ENCODE measurements around the gene RASSF10.
"Not testable (repeated sequence)": the region's sequence is repeated elsewhere in the genome, so short reads cannot be mapped to it uniquely, and the experiment has no call there.

The RASSF10 gene

DNA sequence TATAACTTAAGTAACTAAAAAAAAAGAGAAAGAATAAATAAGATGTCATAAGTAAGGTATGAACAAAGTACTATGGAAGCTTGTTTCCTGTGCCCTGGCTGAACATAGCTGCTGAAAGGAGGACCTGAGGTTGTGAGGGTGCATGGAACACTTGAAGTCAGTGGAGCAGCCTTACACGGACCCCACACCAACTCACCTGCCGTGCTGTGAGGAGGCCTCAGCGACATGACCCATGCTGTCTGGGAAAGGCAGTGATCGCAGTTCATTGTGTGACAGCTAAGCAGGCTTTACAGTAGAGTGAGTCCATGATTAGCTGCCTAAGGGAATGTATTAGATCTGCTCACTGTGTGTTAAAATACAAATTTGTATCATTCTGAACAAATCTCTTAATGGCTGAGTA lies 17.6 kb downstream of the RASSF10 start:
- DNase-seq (ENCODE audit: low read depth) = no peak

DNA sequence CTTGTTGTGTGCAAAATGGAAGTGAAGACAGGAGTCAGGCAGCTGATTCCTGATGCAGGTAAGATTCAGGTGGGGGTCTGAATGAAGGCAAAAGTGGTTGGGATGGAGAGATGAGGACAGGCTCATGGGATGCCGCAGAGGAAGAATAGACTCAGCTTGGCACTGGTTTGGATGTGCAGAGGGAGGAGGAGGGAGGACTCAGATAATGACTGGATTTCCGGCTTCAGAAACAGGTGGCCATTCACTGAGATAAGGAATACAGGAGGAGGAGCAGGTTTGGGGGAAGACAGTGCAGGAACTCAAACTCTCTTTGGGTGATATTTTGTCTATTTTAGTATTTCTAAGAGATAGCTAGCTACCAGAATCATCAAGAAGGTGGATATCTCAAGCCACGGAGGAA lies 19.2 kb downstream of the RASSF10 start:
- DNase-seq (ENCODE audit: low read depth) = no peak

DNA sequence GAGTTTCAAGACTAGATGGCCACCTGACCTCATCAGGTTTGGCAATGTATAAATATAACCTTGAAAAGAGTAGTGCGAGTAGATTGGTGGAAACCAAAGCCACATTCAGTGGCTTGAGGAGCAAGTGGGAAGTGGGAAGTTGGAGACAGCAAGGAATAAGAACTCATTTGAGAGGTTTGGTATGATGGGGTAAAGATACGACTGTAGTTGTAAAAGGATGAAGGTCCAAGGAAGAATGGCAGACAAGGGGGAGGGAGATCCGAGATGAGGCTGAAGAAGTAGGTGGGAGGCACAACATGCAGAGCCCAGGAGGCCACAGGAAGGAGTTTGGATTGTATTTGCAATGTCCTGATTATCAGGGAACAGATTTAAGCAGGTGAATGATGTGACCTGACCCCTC lies 20.8 kb downstream of the RASSF10 start:
- DNase-seq (ENCODE audit: low read depth) = no peak

DNA sequence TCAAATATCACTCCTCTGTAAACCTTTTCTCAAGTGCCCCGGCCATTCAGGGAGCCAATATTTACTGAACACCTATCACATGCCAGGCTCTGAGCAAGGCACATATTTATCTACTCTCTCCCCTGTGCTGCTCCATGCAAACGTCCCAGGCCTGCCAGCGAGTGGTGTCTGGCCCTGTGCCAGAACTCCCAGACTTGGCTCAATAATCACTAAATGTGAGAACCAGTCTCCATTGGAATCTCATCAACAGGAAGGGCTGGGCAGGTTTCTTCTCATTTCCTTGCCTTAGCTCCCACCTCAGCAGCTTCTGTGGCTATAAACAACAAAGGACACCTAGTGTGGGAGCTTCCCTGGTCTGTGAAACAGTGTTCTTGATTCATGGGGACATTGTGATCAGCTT lies 21.7 kb downstream of the RASSF10 start:
- no peak for DNase-seq (ENCODE audit: low read depth)

DNA sequence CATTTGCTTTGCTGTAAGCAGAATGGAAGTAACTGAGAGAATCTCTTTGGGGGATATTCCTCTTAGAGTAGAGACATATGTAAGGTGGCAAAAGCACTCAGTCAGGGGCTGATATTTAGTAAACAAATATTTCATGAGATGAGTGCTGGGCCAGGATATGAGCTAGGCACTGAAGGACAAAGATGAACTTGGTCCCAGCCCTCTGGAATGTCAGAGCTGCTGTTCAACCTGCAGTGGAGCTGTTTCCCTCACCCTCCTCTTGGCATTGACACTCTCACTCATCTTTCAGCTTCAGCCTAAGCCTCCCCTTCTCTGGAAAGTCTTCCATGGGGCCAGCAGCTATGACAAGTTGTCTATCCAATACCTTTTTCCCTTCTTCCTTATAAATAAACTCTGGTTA lies 22.2 kb downstream of the RASSF10 start:
- DNase-seq (ENCODE audit: low read depth) = no peak

DNA sequence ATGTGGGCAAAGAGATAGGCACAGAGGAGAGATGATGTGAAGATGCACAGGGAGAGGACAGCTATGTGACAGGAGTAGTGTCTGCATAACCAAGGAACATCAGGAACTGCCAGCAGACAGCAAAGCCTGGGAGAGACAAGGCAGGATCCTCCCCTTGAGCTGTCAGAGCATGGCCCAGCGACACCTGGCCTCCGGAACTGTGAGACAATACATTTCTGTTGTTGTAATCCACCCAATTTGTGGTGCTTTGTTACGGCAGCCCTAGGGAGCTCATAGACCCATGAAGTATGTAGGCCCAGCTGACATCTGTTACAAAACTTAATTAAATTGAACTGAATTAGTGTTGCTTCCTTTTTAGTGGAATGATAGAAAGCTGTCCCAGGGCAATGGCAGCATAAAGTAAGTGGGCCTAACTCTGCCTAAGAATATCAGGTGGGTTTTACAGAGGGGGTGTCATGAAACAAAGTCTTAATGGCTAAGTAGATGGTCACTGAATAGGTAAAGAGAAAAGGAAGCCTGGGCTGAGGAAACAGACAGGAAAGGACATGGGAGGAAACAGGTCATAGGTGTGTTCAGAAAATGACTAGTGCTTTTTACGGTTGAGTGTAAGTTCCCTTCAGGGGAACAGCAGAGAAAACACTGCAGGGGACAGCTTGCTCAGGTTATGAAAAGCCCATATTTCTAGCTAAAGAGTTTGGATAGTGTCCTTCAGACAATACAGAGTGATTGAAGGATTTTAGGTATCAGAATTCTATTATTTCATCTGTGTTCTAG lies 24.8 kb downstream of the RASSF10 start:
- no peak for DNase-seq (ENCODE audit: low read depth)

DNA sequence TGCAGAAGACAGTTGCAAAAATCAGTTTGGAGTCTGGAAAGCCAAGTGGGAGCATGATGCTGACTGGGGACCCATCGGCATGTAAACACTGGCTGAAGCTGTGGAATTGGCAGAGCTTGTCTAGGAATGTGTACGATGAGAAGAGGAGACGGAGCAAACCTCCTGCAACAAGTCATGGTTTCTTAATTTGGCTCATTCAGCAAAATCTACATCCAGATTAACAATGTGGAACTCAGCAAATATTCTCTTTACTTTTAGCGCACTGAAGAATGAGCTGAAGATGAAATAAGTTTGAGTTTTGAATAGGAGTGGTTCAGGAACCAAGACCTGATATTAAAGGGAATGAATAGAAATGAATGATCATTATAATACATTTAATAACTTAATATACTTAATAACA lies 26.6 kb downstream of the RASSF10 start:
- no peak for DNase-seq (ENCODE audit: low read depth)

DNA sequence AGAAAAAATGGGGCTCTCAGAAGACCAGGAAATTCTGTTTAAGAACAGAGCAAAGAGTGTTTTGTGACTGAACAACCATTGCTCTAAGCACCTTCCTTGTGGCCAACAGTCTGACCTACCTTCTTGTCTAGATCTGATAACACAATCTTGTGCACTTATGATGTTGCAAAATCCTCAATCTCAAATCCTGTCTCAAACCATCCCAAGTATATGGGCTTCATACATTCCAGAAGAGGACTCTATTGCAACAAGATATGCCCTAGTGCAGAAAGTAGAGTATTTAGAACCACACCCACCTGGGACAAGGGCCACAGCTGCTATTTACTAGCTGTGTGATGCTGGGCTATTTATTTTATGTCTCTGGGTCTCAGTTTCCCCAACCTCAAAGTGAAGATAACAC lies 27.1 kb downstream of the RASSF10 start:
- DNase-seq (ENCODE audit: low read depth) = no peak

DNA sequence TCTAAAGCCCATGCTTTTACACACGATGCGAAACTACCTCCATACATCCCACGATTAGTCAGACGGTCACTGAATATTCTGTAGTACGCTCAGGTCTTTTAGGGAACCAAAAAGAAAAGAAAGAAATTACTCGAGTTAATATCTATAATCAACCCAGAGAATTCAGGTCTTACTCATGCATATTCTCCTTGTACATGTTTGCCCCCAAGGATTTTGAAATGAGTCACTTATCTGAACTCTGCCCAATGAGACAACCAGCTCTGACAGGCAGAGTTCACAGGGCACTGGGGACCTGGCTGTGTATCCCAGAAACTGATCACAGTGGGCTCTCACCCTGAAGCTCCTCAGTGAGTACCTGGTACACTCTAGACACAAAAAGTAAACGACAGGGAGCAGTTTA lies 29.2 kb downstream of the RASSF10 start:
- no peak for DNase-seq (ENCODE audit: low read depth)

DNA sequence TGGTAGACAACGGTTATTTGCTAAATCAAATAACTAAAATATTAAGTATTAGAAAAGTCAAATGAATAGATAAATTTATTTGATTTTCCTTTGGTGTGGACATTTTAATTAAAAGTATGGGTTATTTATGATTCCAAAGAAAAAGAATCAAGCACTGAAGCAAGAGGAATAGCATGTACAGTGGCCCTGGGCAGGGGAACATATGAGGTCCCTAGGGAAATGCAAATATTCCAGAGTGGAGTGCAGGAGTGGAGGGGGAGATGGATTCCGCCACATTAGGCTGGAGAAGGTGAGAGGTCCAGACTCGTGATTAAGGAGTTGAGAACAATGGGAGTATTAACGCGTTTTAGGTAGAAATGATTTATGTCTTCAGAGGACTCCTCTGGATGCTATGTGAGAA lies 30.0 kb downstream of the RASSF10 start:
- no peak for DNase-seq (ENCODE audit: low read depth)

DNA sequence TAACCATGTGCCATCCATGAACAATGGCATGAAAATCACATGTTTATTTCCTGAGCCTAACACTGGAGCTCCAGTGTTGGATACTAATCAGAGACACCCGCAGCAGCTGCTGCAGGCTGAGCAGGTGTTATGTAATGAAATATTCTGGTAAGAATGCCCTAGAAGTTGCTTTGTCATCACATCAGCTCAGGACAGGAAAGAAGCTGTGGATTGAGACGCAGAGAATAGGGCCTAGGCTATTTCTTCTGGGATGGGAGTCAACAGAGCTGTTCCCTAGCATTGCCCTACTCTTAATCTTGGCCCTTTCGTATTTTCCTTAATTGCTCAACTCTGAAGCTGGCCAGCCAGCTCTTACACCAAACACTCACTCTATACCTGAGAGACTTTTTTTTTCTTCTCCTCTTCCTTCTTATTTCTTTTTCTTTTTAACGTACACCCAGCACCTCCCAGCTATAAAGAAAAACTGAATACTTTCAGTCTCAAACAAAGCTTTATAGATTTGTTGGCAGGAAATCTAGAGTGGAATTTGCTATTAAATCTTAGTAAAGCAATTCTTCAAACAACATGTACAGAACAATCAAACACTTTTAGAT lies 31.9 kb downstream of the RASSF10 start:
- no peak for DNase-seq (ENCODE audit: low read depth)

DNA sequence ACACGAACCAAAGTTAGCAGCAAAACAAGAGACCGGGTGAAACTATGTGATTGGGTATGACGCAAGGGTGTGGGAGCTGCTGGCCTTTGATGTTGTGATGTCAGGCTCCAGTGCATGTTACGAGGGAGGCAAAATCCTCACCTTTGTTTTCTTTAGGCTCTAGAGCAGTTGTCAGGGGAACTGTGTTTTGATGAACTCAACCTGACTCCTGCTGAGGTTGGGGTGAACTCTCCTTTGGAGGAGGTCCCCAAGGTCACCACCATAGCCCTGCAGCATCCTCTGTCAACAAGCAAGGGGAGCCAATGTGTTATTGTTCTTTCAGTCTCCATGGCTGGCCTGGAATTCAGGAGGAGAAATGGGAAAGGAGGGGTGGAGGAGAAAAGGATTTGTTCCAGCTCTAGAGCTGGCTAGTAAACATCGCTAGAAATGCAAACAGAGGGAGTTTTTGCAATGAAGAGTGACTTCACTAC lies 33.8 kb downstream of the RASSF10 start:
- DNase-seq (ENCODE audit: low read depth) = no peak

DNA sequence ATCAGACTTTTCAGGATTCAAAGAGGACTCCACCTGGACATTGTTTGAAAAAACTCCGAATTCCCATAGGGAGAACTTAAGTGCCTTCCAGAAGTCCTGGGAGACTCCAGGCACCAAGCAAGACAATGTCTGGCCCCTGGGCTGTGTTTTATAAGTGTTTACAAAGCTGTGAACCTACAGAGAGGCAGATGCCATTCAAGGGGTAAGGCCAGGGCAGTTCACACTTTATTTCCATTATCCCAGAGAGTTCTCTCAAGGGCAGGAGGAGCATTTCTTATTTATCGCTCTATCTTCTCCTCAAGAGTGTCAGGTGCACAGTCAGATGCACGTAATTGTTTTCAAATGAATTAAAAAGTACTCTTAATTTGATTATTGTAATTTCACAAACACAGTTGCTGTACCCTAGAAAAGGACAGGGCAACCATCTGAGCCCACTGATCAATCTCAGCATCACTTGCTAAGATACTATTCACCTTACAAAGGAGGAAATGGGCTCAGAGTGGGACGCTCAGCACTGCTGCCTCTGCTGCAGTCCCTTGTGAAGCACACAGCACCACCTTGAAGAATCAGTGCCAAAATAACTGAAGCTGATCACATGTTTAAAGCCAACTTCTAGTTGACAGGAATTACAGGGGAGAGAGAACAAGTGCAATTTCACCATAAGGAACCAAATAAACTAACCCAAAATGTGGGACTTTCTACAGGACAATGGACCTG lies 35.0 kb downstream of the RASSF10 start:
- no peak for DNase-seq (ENCODE audit: low read depth)

DNA sequence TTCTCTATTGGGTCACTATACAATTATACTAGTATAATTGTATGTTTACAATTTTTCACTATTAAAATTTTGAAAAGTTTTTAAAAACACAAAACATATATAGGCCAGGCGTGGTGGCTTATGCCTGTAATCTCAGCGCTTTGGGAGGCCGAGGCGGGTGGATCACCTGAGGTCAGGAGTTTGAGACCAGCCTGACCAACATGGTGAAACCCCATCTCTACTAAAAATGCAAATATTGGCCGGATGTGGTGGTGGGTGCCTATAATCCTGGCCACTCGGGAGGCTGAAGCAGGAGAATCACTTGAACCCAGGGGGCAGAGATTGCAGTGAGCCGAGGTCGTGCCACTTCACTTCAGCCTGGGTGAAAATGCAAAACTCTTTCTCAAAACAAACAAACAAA lies 36.0 kb downstream of the RASSF10 start:
- DNase-seq (ENCODE audit: low read depth) = not testable (repeated sequence)

DNA sequence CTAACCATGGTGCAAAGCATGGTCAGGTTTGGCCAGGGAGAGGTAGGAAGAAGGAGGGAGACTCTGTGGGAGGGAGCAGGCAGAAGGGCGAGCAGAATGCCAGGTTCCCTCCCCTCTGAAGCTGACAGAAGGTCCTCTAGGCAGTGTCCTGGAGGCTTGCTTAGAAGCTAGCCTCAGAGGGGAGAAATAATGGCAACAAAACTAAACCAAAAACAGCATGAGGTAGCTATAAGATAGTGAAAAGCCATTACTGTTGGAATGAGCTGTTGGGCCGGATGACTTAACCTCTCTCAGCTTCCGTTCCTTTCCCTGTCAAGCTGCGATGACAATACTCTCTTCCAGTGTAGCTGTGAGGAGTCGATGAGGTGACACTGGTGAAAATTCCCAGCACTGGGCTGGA lies 36.6 kb downstream of the RASSF10 start:
- DNase-seq (ENCODE audit: low read depth) = no peak

DNA sequence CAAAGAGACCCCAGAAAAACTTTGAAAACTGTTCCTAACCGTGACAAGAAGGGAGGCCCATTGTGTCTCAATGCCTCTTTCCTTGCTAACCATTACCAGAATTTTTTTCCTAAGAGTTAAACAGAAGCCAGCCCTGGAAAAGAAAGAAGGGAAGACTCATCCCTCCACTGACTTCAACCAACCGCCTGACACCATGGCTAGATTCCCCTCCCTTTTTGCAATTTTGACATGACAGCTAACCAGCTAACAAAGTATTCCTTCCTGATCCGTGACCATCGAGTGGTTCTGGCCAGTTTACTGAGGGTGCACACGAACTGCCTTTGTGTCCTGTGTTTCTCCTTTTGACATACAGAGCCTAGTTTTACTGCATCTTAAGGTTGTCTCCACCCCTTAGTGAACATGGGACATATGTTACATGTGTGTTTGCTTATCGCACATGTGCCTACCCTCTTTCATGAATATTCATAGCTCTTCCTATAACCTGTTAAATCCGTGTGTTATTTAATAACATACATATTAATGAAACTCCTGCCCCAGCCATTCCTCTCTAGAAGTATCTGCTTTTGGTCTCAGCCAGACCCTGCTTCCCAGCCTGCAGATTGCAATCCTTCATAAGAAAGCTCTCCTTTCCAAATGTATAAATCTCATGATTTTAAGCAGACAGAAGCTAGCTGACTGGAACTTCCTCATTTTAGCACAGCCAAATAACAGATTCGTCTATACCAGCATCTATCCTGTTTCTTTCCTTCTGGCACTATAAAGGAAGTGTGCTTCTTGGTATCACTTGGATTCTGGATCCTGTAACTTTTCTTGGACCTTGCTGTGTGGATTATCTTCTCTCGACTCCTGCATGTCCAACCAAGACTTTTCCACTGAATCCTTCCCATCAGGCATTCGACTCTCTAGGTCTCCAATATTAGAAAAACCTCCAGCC lies 37.8 kb downstream of the RASSF10 start:
- DNase-seq (ENCODE audit: low read depth) = no peak

DNA sequence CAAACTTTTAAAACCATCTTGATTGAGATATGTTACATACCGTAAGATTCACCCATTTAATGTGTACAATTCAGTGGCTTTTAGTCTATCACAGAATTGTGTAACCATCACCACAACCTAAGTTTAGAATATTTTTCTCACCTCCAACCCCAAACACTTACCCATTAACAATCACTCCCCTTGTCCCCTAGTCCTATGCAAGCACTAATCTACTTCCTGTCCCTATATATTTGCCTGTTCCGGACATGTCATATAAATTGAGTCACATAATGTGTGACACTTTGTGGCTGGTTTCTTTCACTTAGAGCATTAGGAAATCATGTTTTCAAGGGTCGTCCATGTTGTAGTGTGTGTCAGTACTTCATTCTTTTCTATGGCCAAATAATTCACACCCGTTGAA lies 38.8 kb downstream of the RASSF10 start:
- no peak for DNase-seq (ENCODE audit: low read depth)

DNA sequence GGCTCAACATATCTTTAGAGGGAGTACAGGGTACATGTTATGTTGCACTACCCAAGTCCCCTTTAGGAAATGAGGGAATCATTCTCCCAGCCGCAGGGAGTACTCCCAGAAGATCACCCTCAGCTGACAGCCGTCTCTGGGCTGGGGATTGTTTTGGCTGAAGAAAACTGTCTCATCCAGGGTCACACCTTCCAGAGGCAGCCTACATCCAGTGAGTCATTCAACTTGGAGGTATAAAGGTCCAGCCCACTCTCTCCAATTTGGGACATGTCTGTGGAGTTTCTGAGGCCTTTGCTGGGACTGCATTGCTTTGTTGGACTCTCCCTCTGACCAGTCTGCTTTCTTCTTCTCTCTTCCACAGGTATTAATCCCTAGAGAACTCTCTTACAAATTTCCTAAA lies 42.1 kb downstream of the RASSF10 start:
- DNase-seq (ENCODE audit: low read depth) = no peak

DNA sequence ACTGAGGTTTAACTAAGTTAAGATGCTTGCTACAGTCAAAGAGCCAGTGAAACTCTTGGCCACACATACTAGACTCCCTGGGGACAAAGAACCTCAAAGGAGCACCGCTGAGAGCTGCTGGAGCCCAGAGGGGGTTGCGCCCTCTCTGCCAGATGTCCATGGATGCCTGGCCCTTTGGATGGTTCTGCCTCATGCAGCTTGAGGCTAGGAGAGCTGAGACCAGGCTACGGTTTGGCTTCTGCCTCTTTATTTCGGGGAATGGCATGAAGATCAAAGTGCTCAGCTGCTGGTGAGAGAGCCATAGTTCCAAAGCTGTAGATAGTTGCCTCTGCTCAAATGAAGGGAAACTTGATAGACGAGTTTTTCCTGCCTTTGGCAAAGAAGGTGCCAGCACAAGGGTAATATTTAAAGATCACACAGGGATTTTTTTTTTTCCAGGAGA lies 43.0 kb downstream of the RASSF10 start:
- DNase-seq (ENCODE audit: low read depth) = no peak

DNA sequence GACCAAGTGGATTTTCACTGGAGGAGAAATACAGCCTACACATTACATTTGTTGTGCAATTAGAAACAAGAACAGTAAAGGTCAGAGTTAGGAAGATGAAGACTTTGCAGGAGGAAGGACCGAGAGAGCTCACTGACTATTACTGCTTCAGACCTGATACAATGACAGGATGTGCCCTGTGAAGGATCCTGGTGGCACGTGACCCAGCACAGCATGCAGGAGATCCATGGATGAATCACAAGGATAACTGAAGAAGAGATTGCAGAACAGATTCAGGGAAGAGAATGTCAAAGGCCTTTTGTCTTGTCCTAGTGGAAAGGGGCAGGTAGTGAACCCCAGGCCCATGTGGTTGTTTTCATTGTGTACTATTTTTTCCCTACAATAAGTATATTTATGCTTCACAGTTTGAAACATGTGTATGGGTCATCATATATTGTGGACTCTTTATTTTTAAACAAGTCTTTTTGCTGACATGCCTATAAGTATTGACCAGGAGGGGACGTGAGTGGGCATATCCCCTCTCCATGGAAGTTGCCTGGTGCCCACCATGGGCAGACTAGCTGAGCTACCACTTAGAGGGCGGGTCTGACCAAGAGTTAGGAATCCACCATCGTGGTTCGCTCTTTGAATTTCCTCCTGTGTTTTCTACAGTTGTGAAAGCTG lies 44.3 kb downstream of the RASSF10 start:
- no peak for DNase-seq (ENCODE audit: low read depth)

DNA sequence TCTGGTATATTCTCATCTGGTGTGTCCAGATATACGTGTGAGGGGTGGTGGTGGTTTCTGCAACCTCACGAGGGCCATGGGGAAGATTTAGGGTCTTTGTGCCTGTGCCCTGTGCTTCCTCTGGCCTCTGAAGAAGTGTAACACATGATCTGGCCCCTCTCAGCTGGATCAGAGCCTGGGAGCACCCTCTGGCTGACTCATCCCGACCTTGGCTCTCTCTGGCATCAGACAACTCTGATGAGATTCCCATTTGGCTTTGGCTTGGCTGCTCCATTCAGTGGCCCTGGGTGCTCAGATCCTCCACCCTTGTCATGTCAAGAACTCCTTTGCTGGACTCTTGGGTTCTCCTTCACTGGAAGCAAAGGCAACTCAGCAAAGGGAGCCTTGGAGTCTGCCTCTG lies 45.2 kb downstream of the RASSF10 start:
- no peak for DNase-seq (ENCODE audit: low read depth)

DNA sequence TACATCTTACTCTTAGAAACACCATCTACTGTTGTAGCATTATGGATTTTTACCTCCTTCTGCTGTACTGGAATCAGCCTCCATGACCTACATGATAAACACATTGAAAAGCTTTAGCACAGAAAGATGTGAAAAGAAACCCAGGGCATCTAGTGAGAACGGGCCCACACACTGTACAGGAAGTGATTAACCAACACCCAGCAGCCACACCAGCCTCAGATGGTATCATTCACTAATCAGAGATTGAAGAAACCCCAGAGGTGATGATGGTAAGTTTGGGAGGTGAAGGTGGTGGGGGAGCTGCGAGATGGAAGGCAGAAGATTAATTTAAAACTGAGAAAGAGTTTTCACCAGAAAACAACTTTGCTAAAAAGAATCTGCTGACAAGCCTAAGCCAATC lies 46.1 kb downstream of the RASSF10 start:
- DNase-seq (ENCODE audit: low read depth) = no peak

Measured in stimulated activated CD8-positive, alpha-beta memory T cell treated with anti-CD3 and anti-CD28 coated beads, Interleukin-15, amount 100 ng/mL, for 1 hour (primary cell).